NCI-H748 (cell line): ENCODE results near the gene CDKN2AIP.
"Not testable (repeated sequence)": the region's sequence is repeated elsewhere in the genome, so short reads cannot be mapped to it uniquely, and the experiment has no call there.

Source experiments
- DNase-seq: peaks from one replicate; lab custom pipeline; 2025; ENCODE audit not compliant: unreplicated experiment; lab: John Stamatoyannopoulos, UW

CDKN2AIP gene

DNA sequence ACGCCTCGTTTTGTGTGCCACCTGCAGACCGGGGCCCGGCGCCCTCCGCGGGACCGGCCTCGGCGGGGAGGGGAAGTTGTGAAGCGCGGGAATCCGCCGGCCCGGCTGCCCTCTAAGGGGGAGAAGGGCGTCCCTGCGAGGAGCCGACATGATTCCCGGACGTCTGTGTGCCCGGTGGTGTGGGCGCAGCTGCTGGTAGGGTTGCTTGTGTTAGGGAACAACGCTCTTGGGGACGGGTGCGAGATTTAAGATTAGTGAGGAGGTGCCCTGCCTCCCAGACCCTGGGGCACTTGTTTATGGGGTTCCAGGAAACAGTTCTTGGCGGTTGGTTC is 627 bp downstream of the CDKN2AIP start:
- peak; percentile 52 for DNase-seq

DNA sequence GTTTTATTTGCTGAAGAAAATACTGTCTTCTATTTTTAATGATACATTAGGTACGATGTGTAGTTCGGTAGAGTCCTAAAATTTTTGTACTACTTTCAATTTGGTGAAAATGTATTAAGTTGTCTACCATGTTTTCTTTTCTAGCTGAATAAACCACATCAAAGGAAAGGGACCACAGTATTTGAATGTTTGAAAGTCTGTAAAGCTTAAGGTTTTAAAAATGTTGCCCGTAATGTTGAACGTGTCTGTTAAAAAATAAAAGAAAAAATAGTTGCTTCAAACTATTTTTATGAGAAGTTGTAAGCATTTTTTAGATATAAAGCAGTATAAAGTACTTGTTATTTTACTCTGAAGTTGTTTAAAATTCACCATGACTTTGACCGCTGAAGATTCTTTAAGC is 3.2 kb downstream of the CDKN2AIP start:
- no peak for DNase-seq

DNA sequence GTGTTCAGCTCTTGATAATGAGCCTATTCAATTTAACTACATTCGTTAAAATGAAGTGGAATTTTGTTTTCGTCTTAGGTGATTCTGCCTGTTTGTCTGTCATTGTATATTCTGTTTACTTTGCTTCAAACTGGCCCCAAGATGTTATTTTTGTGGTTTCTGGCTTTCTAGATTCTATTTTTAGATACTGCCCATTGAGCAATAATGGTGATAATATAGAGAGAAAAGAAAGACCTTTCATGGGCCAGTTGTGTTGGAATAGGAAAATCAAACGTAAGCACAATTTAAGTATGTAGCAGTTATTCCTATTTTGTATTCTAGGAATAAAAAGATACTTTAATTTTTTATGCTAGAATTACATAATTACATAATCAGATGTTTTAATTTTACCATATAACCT is 4.0 kb downstream of the CDKN2AIP start:
- DNase-seq, result no peak

DNA sequence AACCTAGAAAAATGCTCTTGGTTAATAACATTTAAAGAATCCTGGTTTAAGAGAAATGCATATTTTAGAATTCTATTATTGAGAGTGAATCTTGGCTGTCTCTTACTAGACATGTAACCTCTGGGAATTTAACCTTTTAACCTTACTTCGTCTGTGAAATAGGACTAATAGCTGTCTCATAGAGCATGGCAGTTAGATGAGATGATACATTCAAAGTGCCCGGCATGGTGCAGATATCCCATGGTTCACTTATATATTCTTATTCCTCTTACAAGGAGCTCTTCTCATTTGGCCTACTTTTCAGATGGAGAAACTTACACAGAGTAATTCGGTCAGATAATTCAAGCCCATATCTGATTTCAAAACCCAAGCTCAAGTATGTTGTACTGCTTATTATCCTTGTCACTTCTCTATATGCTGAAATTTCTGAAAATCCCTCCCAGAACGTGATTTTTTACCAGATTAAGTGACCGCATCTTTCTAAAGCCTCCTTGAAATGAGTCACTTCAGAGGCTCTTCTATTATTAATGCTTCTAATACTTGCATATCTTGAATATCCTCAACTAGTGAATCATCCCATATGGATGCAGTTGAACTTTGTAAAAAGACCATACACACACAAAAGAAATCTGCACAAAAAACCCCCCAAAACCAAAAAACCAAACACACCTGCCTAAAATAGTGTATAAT is 4.9 kb downstream of the CDKN2AIP start:
- no peak for DNase-seq

DNA sequence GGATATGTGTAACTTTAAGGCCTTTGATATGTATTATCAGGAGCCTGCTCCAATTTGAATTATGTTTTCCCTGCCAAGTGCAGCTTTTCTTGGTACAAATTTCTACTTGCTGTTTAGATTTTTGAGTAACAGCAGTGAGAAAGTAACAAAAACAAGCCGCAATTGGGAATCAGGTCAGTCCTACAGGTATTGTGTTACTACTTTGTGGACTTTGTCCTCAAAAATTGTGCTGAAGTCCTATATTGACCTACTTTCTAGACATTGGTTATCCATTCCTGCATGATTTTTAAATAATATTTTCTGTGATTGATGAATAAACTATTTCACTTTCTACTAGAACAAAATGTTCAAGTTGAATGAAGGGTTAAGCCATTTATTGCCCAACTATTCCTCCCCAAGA is 5.7 kb downstream of the CDKN2AIP start:
- no peak for DNase-seq

DNA sequence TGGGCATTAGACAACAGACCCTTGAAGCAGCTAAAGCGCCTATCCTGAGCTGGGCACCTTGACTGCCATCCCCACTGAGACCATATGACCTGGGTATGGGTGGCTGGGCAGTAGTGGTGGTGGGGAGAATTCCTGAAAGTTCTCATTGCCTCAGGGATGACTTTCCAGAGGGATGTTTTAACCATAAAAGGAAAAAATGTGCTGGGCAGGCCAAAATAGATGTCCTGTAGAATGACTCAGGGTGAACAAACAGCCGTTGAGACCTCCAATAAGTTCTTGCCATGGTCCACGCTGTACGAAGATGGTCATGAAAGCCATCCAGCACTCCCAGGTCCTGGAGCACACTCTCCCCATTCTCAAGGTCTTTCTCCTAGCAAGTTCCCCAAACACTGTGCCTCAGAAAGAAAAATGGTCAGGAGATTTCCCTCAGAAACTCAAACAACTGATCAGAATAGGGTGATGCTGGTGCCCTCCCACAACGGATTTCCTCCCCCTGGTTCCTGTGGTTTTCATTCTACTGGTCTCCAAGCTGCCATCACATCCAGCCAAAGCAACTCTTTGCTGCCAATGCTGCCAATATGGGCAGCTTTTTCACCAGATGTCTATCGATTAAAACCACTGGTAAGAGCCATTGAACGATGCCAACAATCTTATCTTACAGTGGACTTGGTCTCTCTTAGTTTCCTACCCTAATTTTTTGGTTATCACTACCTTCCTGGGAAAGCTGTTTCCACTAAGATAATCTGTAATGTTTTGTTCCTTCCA is 11.2 kb downstream of the CDKN2AIP start:
- no peak for DNase-seq

DNA sequence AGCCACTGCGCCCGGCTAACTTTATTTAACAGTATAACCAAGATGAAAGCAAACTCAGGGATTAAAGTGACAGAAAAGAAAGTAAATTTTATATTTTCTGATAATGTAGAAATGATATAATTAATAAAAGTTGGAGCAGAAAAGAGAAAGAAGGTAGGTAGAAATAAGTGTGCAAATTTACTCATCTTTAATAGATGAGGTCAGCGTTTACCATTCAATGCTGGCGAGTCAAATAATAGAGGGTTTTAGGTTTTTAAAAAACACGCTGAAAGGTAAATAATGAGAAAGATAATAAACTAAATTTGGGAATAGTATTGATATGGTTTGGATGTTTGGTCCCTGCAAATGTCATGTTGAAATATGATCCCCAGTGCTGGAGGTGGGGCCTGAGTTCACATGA is 13.6 kb downstream of the CDKN2AIP start:
- no peak for DNase-seq

DNA sequence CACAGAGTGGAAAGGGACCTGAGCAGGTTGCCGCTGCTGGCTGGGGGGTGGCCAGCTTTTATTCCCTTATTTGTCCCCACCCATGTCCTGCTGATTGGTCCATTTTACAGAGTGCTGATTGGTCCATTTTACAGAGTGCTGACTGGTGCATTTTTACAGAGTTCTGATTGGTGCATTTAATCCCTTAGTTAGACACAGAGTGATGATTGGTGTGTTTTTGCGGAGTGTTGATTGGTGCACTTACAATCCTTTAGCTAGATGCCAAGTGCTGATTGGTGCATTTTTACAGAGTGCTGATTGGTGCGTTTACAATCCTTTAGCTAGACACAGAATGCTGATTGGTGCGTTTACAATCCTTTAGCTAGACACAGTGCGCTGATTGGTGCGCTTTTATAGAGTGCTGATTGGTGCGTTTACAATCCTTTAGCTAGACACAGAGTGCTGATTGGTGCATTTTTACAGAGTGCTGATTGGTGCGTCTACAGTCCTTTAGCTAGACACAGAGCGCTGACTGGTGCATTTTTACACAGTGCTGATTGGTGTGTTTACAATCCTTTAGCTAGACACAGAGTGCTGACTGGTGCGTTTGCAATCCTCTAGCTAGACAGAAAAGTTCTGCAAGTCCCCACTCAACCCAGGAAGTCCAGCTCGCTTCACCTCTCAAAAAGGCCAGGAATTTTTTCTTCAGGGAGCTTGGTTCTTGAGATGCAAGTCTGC is 19.6 kb downstream of the CDKN2AIP start:
- DNase-seq, result not testable (repeated sequence)

DNA sequence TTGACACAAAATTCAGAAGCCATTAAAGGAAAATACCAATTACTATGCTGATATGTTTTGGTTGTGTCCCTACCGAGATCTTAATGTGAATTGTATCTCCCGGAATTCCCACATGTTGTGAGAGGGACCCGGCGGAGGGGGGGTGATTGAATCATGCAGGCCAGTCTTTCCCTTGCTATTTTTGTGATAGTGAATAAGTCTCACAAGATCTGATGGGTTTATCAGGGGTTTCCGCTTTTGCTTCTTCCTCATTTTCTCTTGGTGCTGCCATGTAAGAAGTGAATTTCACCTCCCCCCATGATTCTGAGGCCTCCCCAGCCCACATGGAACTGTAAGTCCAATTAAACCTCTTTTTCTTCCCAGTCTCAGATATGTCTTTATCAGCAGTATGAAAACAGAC is 21.4 kb downstream of the CDKN2AIP start:
- DNase-seq, result not testable (repeated sequence)

DNA sequence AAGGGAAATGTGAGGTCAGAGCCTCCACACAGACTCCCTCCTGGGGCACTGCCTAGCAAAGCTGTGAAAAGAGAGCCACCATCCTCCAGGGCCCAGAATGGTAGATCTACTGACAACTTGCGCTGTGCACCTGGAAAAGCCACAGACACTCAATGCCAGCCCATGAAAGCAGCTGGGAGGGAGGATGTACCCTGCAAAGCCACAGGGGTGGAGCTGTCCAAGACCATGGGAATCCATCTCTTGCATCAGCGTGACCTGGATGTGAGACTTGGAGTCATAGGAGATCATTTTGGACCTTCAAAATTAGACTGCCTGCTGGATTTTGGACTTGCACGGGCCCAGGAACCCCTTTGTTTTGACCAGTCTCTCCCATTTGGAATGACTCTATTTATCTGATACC is 22.8 kb downstream of the CDKN2AIP start:
- no peak for DNase-seq

DNA sequence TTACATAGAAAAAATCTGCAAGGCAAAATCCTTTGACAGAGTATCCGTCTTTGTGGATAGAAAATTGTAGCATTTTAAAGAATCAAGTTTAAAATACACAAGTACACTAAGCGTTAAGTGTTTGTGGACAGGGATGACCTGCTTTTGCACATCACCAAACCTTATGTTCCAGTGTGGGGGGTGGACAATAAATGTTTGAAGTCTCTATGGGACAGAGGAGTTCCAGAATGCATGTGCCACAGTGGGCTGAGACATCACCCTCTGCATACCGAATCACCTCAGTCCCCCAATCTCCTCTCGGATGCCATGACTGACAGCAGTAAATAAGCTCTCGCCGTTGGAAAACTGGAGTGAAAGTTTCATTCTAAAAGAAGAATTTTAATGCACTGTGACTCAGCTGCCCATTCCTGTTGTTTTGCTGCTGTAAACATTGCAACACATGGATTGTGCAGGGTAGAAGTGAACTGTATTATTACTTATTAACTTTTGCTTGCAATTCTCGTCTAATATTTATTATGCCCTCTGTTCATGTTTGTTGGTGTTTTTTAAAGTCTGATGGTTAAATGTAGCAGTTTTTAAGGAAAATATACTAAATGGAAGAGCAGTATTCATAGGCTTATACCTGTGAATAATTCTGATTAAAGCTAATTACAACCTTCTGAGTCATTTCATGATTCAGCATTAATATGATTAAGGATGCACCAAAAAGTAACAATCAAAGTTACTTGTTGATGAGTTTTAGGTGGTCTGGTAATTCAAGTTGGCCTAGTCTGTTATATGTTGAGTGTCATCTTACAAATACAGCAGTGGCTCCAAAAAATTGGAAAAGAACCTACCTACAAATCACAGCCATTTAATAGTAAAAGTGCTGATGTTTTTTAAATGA is 24.0 kb downstream of the CDKN2AIP start:
- DNase-seq, result no peak

DNA sequence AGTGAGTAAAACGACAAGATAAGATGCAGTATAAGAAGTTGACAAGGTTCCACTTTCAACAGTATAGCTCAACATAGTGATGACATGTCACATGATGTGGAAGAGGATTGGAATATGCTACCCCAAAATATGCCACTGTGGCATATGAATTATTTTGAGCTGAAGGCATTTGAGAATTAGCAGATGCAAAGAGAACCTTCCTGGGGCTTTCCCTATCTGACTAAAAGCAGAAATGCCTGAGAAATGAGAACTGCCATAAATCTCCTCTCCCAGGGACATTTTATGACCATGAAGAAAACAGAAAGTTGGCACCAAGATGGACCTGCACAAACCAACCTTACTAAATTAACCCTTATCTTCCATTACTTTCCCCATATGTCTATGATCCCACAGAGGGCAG is 24.8 kb downstream of the CDKN2AIP start:
- no peak for DNase-seq

DNA sequence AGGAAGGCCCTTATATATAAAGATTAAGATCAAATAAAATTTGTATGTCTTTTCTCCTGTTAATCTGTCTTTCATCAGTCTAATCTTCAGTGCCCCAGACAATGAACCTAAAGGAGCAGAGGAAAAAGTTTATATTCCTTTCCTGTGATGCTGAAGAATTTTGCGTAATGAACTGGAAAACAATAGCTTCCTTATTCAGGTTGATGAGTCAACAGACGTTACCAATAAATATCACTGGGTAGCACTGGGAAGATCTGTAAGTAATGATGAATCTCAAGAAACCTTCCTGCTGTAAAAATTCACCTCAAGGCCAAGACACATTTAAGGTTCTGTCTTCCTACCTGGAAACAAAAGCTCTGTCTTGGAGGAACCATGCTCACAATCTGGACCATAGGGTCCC is 25.5 kb downstream of the CDKN2AIP start:
- DNase-seq, result no peak

DNA sequence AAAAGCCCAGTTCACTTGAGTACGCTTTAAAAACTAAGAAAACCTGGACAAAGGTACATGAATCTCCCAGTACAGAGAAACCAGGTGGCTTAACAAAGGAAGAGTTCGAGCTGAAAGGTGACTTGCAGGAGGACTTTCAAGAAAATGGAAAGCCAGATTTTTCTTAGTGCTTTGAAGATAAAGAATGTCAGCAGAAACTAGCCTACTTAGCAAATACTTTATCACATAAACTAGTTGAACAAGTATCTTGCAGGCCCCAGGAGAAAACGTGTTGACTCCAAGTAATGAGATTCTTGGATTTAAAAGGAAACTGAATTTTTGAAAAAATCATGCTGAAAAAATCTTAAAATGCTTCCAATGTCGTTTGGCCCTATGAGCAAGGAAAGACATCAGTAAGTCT is 26.4 kb downstream of the CDKN2AIP start:
- no peak for DNase-seq

DNA sequence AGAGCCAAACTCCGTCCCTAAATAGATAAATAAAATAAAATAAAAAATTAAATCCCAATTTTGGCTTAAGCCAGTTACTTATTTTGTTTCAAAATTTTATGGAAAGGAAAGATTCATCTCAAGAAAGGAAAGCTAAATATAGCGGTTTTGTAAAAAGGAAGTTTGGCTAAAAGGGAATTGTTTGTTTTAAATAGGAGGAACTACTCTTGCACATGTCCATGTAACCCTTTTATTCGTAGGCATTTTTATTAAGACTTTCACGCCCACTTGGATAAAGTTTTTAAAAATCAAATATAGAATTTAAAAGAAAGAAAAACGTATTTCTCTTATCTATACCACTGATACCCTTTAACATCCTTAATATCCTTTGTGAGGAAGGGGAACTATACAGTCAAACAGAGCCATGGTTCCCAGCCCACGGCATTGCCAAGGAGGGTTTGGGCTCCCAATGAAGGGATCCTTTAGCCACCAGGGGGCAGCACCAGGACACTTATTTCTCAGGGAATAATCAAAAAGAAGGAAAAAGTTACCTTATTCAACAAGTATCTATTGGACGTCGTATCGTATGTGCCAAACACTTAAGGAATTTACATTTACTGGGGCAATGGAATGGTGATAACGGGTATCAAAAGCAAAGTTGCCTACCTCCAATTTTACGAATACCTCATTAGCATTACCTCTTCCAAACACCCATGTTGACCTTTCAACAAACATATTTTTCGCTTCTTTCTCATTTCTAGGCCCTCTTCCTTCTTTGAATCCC is 27.7 kb downstream of the CDKN2AIP start:
- DNase-seq, result peak; percentile 66

DNA sequence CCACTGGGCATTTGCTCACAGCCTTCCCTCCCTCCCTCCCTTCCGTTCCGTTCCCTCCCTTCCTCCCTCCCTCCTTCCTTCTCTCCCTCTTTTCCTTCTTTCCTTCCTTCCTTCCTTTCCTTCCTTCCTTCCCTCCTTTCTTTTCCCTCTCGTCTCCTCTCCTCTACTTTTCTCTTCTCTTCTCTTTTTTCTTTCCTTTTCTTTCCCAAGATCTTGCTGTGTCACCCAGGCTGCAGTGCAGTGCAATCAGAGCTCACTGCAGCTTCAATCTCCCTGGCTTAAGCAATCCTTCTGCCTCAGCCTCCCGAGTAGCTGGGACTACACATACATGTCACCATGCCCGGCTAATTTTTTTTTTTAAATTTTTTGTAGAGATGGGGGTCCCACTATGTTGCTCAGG is 33.7 kb downstream of the CDKN2AIP start:
- no peak for DNase-seq

DNA sequence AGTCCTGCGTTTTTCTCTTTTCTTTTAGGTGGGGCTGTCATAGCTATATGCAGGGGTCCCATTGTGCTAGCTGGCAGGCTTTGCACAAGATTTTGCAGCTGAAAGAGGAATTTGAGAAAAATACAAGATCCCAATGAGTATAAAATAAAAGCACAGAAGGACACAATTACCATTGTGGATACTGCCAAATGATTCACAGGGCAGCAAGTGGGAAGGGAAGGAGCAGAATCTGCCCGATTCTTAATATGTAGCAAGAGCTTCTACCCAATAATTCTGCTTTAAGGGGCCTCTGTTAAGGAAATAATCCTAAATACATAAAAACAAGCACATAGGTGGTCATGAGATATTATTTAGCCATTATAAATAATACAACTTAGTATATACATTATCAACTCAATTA is 34.5 kb downstream of the CDKN2AIP start:
- DNase-seq, result no peak

DNA sequence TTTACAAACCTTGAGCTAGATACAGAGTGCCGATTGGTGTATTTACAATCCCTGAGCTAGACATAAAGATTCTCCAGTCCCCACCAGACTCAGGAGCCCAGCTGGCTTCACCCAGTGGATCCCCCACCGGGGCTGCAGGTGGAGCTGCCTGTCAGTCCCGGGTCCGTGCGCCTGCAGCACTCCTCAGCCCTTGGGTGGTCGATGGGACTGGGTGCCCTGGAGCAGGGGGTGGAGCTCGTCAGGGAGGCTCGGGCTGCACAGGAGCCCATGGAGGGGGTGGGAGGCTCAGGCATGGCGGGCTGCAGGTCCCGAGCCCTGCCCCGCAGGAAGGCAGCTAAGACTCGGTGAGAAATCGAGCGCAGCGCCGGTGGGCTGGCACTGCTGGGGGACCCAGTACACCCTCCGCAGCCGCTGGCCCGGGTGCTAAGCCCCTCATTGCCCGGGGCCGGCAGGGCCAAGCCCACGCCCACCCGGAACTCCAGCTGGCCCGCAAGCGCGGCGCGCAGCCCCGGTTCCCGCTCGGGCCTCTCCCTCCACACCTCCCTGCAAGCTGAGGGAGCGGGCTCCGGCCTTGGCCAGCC is 38.2 kb downstream of the CDKN2AIP start:
- DNase-seq, result not testable (repeated sequence)

DNA sequence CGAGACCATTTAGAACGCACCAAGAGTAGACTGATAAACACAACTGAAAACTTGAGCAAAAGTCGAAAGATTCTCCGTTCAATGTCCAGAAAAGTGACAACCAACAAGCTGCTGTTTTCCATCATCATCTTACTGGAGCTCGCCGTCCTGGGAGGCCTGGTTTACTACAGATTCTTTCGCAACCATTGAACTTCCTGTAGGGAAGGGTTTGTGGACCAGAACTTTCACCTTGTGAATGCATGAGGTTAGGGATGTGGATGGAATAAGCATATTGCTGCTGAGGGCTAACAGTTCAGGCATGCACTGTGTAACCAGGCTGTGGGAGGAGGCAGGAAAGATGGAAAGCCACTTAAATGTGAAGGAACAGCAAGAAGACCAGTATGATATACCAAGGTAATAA is 39.6 kb downstream of the CDKN2AIP start:
- DNase-seq, result no peak
